GM21717 (cell line): ENCODE measurements around the gene MED25.

Source experiments
- ATAC-seq: cut with Tn5 transposase; IDR thresholded peaks from one replicate; pipeline ENCODE4 v1.9.1; 2021; ENCODE audit warnings: mild to moderate bottlenecking, moderate library complexity; ENCODE audit not compliant: unreplicated experiment

The MED25 gene

DNA sequence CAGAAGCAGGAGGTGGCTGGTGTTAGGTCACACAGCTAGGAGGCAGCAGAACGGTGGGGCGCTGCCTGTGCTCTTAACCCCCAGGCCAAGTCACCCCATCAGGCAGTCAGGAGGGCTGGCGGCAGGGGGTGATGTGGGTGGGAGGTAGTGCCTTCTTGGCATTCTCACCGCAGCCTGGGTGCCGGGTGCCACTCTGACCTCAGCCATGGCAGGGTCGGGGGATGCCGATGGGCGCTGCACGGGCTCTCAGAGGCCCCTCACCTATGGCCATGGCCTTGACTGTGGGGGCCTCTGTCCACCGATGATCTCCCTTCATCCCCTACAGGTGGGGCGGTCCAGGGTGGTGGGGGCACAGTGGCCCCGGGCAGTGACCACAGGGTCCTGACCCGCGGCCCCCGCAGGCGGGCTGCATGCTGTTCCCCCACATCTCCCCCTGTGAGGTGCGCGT lies 38.5 kb downstream of the MED25 start:
- no peak for ATAC-seq

DNA sequence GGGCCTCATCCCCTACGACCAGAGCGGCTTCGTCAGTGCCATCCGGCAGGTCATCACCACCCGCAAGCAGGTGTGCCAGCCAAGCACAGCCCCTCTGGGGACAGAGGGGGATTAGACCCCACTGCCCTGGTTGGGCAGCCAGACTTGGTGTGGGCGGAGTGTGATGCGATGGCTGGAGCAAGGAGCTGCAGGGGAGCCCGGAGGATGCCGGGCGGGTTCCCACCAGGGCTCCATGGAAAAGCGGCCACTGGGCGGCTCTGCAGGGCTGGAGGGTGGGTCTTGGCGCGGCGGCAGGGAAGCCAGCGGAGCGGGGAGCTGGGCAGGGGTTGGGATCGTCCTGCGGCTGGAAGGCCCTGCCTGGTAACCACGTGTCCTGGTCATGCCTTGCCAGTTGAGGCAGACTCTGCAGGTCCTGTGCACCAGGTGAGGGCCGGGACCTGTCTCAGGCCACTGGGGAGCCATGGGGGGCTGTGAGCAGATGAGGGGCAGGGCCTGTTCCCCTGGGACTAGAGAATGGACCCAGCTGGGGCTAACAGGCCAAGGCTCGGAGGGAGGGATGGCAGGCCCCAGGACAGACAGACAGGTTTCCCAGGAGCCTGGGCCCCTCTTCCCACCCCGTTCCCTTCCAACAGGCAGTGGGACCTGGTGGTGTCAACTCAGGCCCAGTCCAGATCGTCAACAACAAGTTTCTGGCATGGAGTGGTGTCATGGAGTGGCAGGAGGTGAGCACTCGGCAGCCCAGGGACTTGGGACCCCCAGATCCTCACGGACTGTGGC lies 39.2 kb downstream of the MED25 start:
- no peak for ATAC-seq

DNA sequence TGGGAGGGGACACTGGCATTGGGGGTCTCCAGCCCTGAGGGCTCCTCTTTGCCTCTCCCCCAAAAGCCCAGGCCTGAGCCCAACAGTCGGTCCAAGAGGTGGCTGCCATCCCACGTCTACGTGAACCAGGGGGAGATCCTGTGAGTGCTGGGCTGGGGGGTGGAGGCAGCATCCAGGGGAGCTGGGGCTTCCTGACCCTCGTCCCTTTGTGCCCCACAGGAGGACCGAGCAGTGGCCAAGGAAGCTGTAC lies 39.7 kb downstream of the MED25 start:
- no peak for ATAC-seq

DNA sequence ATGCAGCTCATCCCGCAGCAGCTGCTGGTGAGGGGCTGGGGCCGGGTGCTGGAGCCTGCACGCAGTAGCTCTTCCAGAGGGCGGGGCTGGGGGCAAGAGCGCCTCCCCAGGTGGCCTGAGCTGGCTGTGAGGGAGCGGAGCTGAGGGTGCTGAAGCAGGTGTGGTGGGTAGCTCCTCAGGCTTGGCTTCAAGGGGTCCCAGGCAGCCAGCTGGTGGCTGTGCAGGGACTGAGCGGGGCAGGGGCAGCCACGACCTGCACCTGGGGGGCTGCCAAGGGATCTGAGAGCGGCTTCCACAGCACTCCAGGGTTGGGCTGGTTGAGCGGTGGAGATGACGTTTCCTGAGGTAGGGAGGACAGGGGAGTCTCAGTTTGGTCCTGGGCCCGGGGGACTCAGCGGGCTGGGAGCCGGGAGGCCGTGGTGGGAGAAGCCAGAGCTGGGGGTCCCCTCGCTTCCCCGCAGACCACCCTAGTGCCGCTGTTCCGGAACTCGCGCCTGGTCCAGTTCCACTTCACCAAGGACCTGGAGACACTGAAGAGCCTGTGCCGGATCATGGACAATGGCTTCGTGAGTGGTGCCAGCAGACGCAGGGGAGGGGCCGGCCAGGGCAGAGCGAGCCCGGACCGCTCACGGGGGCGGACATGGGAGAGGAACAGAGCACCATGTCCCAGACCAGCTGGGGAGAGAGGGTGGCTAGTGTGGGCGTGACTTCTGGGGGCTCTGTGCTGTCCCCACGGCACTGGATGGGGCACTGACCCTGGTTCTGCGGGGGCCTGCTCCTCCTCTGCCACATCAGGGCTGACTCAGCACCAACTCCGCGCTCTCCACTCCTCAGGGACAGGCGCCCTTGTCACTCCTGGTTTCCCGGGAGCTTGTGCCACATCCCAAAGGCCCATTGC lies 40.2 kb downstream of the MED25 start:
- no peak for ATAC-seq

DNA sequence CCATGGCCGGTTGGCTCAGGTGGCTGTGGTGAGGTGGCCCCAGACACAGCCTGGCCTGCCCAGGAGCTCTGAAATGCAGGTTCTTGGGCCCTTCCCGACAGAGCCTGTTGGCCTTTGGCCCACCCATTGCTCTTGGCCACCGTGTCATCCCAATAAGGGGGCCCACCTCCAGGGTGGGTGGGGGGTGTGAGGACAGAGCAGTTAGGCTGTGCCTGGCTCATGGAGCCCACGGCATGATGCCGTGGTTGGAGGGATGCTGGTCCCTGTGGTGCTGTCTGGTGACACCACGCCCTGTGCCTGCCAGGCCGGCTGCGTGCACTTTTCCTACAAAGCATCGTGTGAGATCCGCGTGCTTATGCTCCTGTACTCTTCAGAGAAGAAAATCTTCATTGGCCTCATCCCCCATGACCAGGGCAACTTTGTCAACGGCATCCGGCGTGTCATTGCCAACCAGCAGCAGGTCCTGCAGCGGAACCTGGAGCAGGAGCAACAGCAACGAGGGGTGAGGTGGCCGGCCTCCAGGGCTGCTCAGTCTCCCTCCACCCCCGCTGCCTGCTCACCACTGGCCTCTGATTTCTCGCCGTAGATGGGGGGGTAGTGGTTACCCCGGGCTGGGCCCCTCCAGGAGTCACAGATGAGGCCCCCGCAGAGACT lies 41.7 kb downstream of the MED25 start:
- ATAC-seq, result no peak

DNA sequence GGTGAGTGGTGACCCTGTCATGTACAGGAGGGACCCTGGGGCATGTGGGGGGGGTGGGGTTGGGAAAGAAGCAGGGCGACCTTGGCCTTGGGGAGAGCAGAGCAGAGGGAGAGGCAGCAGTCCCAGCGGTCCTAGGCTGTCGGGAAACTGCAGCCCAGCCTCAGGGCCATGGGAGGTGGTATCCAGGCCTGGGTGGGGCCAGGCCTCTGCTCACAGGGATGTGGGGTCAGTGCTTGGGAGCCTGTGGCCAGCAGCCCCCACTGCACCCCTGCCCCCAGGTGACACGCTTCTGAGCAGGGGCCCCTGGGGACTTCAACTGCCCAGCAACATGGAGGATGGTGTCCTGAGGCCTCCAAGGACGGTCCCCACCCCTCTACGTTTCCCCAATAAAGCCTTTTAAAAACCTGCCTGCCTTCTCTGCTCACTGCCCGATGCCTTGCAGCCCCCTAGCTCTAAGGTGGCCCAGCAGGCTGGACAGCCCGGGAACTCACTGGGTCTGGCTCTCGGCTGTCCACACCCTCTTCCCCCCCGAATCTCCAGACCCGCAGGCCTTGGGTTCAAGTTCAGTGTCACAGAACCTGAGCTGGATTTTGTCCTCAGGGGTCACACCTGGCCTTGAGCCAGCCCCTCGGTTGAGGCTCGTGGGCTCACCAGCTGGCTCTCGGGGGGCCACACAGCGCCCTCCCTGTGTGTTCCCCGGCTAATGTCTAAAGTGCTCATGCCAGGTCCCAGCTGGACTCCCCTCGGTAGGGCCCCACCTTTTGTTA lies 42.4 kb downstream of the MED25 start:
- no peak for ATAC-seq

DNA sequence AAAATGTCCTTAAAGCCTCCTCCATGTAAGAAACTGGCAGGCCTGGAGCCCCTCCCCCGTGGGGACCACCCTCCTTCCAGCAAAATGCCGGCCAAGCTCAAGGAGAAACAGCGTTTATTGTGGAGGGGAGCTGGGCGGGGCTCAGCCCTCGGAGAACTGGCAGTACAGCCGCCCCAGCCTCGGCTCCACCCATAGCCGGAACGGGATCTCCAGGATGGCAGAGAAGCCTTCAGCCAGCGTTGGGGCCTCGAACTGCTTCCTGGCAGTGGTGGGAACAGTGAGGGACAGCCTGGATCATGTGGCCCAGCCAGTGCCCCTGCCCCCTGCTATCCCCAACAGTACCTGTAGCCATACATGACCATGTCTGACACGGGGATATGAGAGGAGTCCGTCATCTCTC lies 43.0 kb downstream of the MED25 start:
- ATAC-seq, result no peak

DNA sequence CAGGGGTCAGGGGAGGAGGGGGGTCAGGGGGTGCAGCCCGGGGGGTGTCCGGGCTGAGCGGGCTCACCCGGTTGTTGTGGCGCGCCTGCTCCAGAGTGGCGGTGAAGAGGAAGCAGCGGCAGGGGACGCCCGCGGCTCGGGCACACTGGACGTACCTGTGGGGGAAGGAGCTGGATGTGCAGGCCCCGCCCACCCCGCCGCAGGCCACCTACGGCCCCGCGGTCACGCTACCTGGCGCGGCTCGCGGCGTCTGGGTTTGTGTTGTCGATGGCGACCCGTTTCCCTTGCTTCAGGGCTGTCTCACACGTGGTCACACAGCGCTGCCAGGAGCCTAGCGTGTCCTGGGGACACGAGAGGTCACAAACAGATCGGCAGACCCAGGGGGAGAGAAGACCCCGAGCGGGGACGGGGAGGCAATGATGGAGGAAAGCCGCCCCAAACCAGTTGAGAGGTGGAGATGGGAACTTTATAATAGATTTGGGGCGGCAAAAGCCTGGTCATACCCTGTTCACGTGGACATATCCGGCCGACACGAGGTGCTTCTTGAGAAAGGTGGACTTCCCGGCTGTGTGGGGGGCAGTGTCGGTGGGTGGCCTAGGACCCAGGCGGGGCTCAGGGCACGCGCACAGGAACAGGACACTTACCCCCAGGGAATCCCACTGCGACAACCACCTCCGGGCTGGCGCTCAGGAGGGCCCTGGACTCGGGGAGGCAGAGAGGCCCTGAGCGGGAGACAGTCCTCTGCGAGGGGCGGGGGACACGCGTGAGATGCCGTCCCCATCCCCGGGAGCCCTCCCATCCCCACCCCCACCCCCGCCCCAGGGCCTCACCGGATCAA lies 43.7 kb downstream of the MED25 start:
- ATAC-seq, result no peak

DNA sequence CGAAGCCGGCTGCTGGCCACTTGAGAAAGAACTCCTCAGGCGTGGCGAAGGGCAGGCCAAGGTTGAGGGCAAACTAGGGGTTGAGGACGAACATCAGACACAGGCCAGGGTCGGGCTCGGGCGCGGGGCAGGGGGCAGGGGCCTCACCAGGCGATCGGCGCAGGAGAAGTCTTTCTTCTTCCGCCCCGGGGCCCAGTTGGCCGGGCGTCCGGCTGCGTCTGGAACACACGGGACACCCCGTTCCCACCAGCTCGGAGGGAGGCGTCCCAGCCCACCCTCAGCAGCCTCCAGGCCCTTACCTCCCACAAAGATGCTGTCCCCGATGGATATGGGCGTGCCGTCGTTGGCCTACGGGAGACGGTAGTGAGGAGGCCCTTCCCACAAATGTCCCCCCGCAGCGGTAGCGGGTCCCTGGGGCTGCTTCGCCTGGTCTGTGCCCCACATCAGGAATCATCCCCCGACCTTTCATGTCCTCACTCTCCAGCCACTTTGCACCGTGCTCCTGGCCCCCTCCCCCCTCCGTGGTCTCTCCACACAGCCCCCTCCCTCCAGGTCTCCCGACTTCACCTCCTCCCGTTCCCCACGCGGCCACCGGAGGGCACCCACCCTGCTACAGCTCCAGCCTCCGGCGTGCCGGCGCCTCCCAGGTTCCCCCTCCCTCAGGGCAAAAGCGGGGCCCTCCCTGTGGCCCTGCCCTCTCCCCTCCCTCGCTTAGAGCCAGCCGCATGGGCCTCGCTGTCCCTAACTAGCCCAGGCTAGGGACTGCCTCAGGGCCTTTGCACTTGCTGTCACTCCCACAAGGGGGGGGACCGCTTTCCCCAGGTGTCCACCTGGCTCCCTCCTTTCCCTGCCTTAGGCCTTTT lies 44.5 kb downstream of the MED25 start:
- no peak for ATAC-seq

DNA sequence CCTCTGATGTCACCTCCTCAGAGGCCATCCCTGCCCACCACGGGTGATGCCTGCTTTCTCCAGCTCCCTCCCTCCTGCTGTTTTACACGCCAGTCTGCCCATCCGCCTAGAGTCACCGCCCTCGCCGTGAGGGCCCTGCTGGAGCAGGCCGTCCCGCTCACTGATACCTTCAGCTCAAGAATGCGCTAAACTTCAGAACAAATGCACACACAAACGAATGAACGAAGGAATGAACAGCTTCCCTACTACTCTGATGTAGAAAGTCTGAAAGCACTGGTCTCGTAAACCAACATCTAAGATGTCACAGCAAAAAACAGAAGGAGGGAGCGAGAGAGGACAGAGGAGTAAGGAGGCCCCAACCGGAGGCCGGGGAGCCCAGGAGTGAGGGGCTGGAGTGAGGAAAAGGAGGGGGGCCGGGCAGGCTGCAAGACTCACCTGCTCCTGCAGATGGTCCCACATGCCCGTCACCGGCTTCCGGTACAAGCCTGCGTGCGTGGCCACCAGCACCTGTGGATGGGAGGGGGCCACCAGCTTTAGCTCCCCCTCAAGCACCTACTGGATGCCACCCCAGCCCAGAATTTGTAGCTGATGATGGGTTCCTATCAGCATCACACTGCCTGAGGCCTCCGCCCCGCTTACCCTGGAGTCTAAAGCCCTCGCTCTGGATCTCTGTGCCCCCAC lies 45.3 kb downstream of the MED25 start:
- ATAC-seq, result no peak

DNA sequence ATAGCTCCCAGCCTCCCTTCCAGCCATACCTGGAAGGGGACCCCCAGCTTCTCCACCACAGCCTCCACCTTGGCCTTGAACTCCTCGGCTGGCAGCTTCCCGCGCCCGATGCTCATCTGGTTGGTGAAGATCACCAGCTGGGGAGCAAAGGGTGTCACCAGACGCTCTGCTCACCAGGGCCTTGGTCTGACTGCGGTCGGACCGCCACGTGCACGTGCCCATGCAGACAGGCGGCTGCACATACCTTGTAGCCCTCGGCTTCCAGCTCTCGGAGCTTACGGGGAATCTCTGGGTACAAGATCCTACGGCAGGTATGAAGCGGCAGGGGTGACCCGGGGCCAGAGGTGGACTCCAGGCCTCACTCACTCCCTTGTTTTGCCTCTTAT lies 45.8 kb downstream of the MED25 start:
- ATAC-seq, result no peak

DNA sequence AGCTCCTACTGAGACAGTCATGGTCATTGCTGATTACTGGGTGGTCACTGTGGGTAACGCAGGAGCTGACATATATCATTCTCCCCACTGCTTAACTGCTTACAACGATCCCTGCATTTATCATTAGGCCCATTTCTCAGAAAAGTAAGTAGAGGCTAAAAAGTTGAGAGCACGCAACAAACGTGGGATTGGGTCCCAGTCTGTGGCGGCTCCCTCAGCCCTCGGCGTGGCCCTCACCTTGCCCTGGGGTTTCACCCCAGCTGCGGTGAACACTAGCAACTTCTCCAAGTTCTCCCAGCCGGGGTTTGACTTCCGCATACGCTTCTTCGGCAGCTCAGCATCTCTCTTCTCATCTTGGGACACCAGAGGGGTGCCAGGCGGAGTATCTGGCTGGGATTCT lies 46.8 kb downstream of the MED25 start:
- ATAC-seq, result no peak

DNA sequence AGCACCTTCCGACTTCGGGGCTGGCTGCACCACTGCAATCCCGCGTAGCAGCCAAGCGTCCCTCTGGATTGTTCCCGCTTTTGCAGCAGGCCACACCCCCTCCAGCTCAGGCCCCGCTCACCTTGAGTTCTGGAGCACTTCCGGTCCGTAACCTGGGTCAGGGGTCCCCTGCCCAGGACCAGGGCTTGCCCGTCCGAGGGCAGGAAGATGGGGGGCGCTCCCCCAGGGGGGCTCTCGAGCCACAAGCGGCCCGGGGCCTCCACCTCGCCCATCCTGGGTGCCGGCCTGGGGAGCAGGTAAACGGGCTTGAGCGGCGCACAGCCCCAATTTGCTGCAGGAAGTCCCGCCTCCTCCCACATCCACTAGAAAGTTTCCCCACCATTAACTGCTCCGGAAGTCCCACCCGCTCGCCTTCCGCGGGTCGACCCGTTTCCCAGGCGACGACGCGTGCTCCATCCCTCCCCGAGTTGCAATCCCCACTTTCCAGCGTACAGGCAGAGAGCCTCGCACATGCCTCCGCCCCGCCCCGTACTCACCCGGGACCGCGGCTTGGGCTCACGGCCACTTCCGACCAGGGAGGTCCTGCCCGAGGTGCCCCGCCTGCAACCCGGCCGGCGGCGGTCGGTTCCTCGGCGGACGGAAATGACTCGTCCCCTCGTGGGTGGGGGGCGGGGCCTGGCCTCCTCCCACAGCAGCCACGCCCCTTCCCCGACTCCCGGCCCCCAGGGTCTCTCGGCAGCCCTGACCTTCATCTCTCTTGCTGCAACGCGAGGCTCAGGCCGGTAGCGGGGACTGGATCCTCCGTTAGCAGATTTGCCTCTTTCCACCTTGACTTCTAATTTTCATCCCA lies 49.1 kb downstream of the MED25 start, which contains the start of gene PNKP:
TSS of gene PNKP (minus strand) at position 644 of the 850 bp plus-strand sequence. CDS start at position 272, 372 bp downstream.
- peak; percentile 25 for ATAC-seq

DNA sequence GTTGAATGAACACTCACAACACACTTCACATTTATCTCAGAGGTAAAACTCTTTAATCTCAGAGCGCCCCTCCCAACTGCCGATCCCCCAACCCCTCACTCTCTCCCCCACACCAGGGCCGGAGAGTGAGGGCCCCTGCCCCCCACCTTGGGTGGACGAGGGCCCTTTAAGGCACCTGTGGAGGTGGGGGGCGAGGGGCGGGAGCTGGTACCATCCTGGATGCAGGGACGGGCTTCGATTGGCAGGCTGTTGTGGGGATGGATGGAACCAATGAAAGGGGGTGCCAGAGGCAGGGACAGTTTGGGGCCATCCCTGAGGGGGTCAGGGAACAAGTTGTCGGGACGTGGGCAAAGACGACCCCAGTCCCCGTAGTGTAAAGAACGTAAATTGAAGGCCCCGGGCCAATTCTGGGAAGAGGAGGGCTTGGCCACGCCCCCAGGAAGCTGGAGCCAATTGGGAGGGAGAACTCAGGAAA lies 51.0 kb downstream of the MED25 start:
- peak; percentile 5 for ATAC-seq

DNA sequence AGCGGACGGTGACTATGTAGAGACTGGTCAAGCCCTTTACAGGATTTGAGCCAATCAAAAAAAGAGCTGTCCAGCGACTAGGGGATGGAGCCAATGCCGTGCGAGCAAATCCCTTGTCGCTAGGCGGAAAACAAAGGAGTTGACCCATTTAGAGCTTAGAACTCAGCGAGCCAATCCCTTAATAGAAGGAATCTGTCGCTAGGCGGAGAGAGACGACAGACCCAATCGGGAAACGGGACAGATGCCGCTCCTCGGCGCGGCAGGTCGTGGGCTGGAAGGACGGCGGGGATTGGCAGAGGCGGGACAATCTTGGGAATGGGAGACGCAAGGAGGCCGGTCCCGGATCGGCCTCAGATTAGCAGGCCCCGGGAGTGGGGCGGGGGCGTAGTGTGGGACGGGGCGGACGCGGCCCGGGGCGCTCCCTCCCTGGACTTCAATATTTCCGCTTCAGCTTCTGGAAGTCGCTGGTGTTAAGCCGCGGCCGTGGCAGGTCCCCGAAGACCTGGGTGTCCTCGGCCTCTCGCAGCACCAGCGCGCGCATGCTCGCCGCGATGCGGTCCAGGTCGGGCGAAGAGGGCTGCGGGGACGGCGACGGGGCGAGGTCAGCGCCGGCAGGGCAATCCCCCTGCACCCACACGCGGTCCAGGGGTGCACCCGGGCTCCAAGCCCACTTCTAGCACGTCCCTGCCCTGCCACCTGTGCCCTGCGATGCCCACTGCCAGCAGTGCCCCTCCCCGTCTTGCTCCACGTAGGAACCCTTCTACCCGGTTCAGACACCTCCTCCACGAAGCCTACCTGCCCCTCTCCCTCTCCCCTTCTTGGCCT lies 51.6 kb downstream of the MED25 start:
- peak; percentile 60 for ATAC-seq

DNA sequence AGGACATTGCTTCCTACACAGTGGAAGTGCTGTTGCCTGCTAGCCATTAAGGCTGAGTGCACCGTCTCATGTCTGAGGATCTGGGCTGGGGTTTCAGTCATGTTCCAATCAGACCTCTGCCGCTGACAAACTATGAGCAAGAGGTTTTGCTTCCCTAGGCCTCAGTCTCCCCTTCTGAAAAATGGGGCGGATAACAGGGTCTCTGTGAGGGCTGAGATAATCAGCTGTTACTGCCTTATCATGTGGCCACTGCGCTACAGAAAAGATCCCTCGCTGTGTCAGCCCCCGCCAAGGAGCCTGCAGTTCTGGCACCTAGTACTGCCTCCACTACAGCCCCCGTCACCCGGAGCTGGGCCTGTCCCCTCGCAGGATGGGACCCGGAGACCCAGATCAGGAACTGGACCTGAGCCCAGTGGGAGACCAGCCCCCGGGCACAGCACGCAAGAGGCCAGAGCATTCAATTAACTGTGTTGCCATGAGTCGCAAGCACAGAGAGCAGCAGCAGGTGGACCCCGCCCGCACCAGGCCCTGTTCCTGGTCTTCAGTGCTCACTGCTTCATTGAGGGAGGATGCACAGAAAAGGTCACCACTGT lies 52.3 kb downstream of the MED25 start:
- no peak for ATAC-seq
